H1 (cell line): Measurements from ENCODE around the gene SLC35E3. TPM values are rescaled to one million over a fixed set of nuclear protein-coding genes. Genes with fewer than 3 reads are reported as not detected.

Source experiments
- CHD2 ChIP-seq: IDR thresholded peaks from 2 replicates; pipeline ENCODE4 v1.6.1; 2012; ENCODE audit warnings: low read length, improper control_type of control experiment
- GTF2F1 ChIP-seq: IDR thresholded peaks from 2 replicates; pipeline ENCODE4 v1.6.1; 2012; ENCODE audit warnings: low read depth, low read length, improper control_type of control experiment, borderline replicate concordance
- HDAC6 ChIP-seq: IDR thresholded peaks from one replicate; pipeline ENCODE4 v1.7.1; 2012; ENCODE audit warnings: low read depth, mild to moderate bottlenecking, inconsistent platforms, low read length, moderate library complexity
- KDM1A ChIP-seq: fragments of 200-600, 300-600 bp; sonication (generic); IDR thresholded peaks from 2 replicates; pipeline ENCODE4 v1.7.1; 2016; ENCODE audit warnings: mild to moderate bottlenecking, low read length, borderline replicate concordance
- TAF1 ChIP-seq: IDR thresholded peaks from 2 replicates; pipeline ENCODE4 v1.6.1; 2011; ENCODE audit warnings: mild to moderate bottlenecking, low read depth, low read length
- polyA plus RNA-seq, 7 experiments: library from polyadenylated mRNA; depleted of rRNA in 3 of 7; stranded (reverse) in 5 of 7; unstranded in 2 of 7; fragments of >200 nt in 5 of 7; fragments of 200-250 nt in 2 of 7; gene quantifications; 1 replicate in 5 of 7; 2 replicates in 1 of 7; 4 replicates in 1 of 7; pipeline versions ENCODE4 v1.2.1 to v1.2.3, GENCODE V29; 2011 to 2013; ENCODE audit warnings: missing spikeins in 2 of 7, mixed read lengths in 2 of 7
- total RNA-seq: library from RNA; stranded (reverse); fragmentation: NEBNext Ultra II Directional; extraction: Animal tissue kit (Norgen Biotek cat#: 25700); gene quantifications from 2 replicates; pipeline ENCODE4 v1.2.1, GENCODE V29; 2021
- TF ChIP-seq, protein P1 (sequence below): fragments of 300-600 bp; sonication (generic); IDR thresholded peaks from 2 replicates; pipeline ENCODE4 v1.7.1; 2012; ENCODE audit warnings: low read length, moderate library complexity, mild to moderate bottlenecking, inconsistent platforms; ENCODE audit not compliant: insufficient replicate concordance
- TF ChIP-seq, protein P2 (sequence below): IDR thresholded peaks from 2 replicates; pipeline ENCODE4 v1.6.1; 2012; ENCODE audit warnings: inconsistent platforms

SLC35E3 gene
- total and polyA plus RNA-seq, 2 of the 8 experiments (the other 6 are each of a cell fraction or from before 2014, with no cell fraction given), result 10.0 to 10.9 TPM

DNA sequence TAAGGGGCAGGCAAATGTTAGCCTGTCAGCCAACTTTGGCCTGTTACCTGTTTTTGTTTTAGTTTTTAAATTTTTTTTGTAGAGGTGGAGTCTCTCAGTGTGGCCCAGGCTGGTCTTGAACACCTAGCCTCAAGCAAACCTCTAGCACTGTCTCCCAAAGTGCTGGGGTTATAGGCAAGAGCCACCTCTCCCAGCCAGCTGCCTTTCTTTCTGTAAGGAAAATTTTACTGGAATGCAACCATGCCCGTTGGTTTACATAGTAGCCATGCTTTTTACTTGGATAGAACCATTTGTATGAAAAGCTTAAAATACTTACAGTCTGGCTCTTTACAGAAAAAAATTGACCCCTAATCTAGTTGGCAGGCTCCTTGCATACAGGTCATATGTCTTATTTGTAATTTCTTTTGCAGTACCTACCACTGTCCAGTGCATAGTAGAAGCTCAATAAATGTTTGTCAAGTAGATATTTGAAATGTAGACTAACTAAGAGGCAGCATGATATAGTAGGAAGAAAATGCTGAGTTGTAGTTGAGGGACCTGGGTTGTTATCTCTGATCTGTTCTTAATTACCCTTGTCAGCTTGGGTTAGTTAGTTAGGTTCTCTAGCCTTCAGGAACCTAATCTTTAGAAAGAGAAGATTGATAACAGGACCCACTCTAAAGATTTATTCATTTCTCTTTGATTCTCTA lies 66.7 kb downstream of the SLC35E3 start (continued):
- TF ChIP-seq, protein P1, sequence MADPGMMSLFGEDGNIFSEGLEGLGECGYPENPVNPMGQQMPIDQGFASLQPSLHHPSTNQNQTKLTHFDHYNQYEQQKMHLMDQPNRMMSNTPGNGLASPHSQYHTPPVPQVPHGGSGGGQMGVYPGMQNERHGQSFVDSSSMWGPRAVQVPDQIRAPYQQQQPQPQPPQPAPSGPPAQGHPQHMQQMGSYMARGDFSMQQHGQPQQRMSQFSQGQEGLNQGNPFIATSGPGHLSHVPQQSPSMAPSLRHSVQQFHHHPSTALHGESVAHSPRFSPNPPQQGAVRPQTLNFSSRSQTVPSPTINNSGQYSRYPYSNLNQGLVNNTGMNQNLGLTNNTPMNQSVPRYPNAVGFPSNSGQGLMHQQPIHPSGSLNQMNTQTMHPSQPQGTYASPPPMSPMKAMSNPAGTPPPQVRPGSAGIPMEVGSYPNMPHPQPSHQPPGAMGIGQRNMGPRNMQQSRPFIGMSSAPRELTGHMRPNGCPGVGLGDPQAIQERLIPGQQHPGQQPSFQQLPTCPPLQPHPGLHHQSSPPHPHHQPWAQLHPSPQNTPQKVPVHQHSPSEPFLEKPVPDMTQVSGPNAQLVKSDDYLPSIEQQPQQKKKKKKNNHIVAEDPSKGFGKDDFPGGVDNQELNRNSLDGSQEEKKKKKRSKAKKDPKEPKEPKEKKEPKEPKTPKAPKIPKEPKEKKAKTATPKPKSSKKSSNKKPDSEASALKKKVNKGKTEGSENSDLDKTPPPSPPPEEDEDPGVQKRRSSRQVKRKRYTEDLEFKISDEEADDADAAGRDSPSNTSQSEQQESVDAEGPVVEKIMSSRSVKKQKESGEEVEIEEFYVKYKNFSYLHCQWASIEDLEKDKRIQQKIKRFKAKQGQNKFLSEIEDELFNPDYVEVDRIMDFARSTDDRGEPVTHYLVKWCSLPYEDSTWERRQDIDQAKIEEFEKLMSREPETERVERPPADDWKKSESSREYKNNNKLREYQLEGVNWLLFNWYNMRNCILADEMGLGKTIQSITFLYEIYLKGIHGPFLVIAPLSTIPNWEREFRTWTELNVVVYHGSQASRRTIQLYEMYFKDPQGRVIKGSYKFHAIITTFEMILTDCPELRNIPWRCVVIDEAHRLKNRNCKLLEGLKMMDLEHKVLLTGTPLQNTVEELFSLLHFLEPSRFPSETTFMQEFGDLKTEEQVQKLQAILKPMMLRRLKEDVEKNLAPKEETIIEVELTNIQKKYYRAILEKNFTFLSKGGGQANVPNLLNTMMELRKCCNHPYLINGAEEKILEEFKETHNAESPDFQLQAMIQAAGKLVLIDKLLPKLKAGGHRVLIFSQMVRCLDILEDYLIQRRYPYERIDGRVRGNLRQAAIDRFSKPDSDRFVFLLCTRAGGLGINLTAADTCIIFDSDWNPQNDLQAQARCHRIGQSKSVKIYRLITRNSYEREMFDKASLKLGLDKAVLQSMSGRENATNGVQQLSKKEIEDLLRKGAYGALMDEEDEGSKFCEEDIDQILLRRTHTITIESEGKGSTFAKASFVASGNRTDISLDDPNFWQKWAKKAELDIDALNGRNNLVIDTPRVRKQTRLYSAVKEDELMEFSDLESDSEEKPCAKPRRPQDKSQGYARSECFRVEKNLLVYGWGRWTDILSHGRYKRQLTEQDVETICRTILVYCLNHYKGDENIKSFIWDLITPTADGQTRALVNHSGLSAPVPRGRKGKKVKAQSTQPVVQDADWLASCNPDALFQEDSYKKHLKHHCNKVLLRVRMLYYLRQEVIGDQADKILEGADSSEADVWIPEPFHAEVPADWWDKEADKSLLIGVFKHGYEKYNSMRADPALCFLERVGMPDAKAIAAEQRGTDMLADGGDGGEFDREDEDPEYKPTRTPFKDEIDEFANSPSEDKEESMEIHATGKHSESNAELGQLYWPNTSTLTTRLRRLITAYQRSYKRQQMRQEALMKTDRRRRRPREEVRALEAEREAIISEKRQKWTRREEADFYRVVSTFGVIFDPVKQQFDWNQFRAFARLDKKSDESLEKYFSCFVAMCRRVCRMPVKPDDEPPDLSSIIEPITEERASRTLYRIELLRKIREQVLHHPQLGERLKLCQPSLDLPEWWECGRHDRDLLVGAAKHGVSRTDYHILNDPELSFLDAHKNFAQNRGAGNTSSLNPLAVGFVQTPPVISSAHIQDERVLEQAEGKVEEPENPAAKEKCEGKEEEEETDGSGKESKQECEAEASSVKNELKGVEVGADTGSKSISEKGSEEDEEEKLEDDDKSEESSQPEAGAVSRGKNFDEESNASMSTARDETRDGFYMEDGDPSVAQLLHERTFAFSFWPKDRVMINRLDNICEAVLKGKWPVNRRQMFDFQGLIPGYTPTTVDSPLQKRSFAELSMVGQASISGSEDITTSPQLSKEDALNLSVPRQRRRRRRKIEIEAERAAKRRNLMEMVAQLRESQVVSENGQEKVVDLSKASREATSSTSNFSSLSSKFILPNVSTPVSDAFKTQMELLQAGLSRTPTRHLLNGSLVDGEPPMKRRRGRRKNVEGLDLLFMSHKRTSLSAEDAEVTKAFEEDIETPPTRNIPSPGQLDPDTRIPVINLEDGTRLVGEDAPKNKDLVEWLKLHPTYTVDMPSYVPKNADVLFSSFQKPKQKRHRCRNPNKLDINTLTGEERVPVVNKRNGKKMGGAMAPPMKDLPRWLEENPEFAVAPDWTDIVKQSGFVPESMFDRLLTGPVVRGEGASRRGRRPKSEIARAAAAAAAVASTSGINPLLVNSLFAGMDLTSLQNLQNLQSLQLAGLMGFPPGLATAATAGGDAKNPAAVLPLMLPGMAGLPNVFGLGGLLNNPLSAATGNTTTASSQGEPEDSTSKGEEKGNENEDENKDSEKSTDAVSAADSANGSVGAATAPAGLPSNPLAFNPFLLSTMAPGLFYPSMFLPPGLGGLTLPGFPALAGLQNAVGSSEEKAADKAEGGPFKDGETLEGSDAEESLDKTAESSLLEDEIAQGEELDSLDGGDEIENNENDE, result no peak
- TF ChIP-seq GTF2F1 (no peak), HDAC6 (no peak), TAF1 (no peak), CHD2 (no peak), KDM1A (no peak)
- TF ChIP-seq, protein P2, sequence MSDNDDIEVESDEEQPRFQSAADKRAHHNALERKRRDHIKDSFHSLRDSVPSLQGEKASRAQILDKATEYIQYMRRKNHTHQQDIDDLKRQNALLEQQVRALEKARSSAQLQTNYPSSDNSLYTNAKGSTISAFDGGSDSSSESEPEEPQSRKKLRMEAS, result no peak
